Uterus (tissue), 2 donors: ENCODE results near the gene AEBP2.

ENCODE experiments used
- POLR2A ChIP-seq, 2 donors: fragments of 450-650 bp; IDR thresholded peaks; one replicate each; pipeline ENCODE4 v1.6.1; 2016; ENCODE audit warnings: antibody characterized with exemption in 2 of 2, mild to moderate bottlenecking in 1 of 2, moderate library complexity in 1 of 2
- TF ChIP-seq, protein P1 (sequence below), 4 experiments: fragments of 200-600 bp in 2 of 4; fragments of 450-650 bp in 2 of 4; sonication (generic) in 2 of 4; IDR thresholded peaks; one replicate each; pipeline ENCODE4 v1.5.1; 2016 to 2019; ENCODE audit warnings: antibody characterized with exemption in 4 of 4, mild to moderate bottlenecking in 2 of 4, moderate library complexity in 1 of 4

DNA sequence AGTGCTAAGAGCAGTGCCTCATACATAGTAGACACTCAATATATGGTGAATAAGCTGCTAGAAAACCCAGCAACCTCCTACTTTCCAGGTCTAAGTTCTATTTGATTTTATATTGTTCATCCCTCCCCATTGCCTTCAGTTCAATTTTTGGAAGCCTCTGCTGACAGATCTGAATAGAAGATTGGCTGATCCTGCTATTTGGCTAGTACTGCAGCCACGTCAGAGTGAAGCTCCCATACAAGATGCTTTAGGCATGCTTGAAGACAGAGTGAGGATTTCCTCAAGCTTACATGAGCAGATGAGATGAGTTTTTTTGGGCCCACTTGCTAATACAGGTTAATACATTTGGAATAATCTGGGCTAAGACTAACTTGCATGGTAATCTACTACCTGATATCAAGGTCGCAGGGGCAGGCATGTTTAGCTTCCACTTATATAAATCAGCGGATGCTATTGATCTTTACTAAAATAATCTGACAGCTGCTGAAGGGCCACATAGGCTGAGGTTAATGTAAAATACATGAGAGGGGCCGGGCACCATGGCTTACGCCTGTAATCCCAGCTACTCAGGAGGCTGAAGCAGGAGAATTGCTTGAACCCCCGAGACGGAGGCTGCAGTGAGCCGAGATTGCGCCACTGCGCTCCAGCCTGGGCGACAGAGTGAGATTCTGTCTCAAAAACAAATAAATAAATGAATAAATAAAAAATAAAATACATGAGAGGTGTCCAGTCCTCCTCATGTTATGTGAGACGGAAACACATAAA is 15.9 kb upstream of the AEBP2 start:
- TF ChIP-seq, protein P1, sequence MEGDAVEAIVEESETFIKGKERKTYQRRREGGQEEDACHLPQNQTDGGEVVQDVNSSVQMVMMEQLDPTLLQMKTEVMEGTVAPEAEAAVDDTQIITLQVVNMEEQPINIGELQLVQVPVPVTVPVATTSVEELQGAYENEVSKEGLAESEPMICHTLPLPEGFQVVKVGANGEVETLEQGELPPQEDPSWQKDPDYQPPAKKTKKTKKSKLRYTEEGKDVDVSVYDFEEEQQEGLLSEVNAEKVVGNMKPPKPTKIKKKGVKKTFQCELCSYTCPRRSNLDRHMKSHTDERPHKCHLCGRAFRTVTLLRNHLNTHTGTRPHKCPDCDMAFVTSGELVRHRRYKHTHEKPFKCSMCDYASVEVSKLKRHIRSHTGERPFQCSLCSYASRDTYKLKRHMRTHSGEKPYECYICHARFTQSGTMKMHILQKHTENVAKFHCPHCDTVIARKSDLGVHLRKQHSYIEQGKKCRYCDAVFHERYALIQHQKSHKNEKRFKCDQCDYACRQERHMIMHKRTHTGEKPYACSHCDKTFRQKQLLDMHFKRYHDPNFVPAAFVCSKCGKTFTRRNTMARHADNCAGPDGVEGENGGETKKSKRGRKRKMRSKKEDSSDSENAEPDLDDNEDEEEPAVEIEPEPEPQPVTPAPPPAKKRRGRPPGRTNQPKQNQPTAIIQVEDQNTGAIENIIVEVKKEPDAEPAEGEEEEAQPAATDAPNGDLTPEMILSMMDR (IDR thresholded peaks at IDR 0.05) = no peak
- no peak for TF ChIP-seq POLR2A (IDR thresholded peaks at IDR 0.05)
